ENCODE results near the gene ATP5F1D.
A peak's percentile ranks its signal among the peaks of the same experiment; 100 is the strongest.

Gene ATP5F1D

GRCh38 chr19:1258163-1258492, 16.6 kb downstream of the ATP5F1D start:
- no peak for DNase-seq (ENCODE audit: low spot score)
- POLR2A ChIA-PET (ENCODE audit: low non-redundant PET), result no interaction called here
- TF ChIP-seq CTCF (conservative IDR thresholded peaks at IDR 0.05; ENCODE audit: low read depth), result no peak
- peak overlapping the region; percentile 100 for H3K27ac ChIP-seq
- CTCF ChIA-PET, result interaction anchor here (0.6 kb wide), 1 partner anchor 13 kb away, joined by 3 read pairs; no protein-coding TSS in a partner anchor

GRCh38 chr19:1258707-1259205, 17.2 kb downstream of the ATP5F1D start:
- H3K27ac ChIP-seq, result peak overlapping the region; percentile 100
- no peak for TF ChIP-seq CTCF (conservative IDR thresholded peaks at IDR 0.05; ENCODE audit: low read depth)
- DNase-seq (ENCODE audit: low spot score), result no peak
- ChIA-PET CTCF (interaction anchor here (0.6 kb wide), 1 partner anchor 14 kb away, joined by 3 read pairs; no protein-coding TSS in a partner anchor), POLR2A (ENCODE audit: low non-redundant PET) (interaction anchor here (0.6 kb wide), 1 partner anchor 78 kb away, joined by 6 read pairs; no protein-coding TSS in a partner anchor)

GRCh38 chr19:1259206-1259875, 17.8 kb downstream of the ATP5F1D start:
- peak overlapping the region; percentile 100 for H3K27ac ChIP-seq
- CTCF ChIA-PET, result interaction anchor here (0.6 to 10.3 kb wide), 2 partner anchors 15 to 101 kb away, joined by 3 to 116 read pairs; no protein-coding TSS in a partner anchor
- TF ChIP-seq CTCF (conservative IDR thresholded peaks at IDR 0.05; ENCODE audit: low read depth), result no peak
- POLR2A ChIA-PET (ENCODE audit: low non-redundant PET), result interaction anchor here (0.6 kb wide), 2 partner anchors 19 to 78 kb away, joined by 4 to 6 read pairs; no protein-coding TSS in a partner anchor
- no peak for DNase-seq (ENCODE audit: low spot score)

GRCh38 chr19:1259876-1260748, 18.6 kb downstream of the ATP5F1D start:
- H3K27ac ChIP-seq, result peak overlapping the region; percentile 100
- ChIA-PET CTCF (interaction anchor here (0.6 to 10.3 kb wide), 2 partner anchors 15 to 101 kb away, joined by 3 to 116 read pairs; no protein-coding TSS in a partner anchor), POLR2A (ENCODE audit: low non-redundant PET) (interaction anchor here (0.6 kb wide), 1 partner anchor 18 kb away, joined by 4 read pairs; no protein-coding TSS in a partner anchor)

GRCh38 chr19:1260749-1261537, 19.4 kb downstream of the ATP5F1D start:
- peak; percentile 92 for DNase-seq (ENCODE audit: low spot score)
- ChIA-PET CTCF (interaction anchor here (0.6 to 10.3 kb wide), 2 partner anchors 16 to 160 kb away, joined by 3 to 116 read pairs; no protein-coding TSS in a partner anchor), POLR2A (ENCODE audit: low non-redundant PET) (no interaction called here)
- no peak for TF ChIP-seq CTCF (conservative IDR thresholded peaks at IDR 0.05; ENCODE audit: low read depth)
- peak overlapping the region; percentile 100 for H3K27ac ChIP-seq

More at GRCh38 chr19:1259876-1260748, 18.6 kb downstream of the ATP5F1D start:
- peak; percentile 37 for DNase-seq (ENCODE audit: low spot score)
- TF ChIP-seq CTCF (conservative IDR thresholded peaks at IDR 0.05; ENCODE audit: low read depth), result no peak

Data from RWPE1 (cell line).